GM18520 (cell line): Measurements from ENCODE around the gene UGT2B17.

ENCODE experiments used
- ATAC-seq: cut with Tn5 transposase; IDR thresholded peaks from one replicate; pipeline ENCODE4 v1.9.1; 2021; ENCODE audit not compliant: unreplicated experiment

The UGT2B17 gene

DNA sequence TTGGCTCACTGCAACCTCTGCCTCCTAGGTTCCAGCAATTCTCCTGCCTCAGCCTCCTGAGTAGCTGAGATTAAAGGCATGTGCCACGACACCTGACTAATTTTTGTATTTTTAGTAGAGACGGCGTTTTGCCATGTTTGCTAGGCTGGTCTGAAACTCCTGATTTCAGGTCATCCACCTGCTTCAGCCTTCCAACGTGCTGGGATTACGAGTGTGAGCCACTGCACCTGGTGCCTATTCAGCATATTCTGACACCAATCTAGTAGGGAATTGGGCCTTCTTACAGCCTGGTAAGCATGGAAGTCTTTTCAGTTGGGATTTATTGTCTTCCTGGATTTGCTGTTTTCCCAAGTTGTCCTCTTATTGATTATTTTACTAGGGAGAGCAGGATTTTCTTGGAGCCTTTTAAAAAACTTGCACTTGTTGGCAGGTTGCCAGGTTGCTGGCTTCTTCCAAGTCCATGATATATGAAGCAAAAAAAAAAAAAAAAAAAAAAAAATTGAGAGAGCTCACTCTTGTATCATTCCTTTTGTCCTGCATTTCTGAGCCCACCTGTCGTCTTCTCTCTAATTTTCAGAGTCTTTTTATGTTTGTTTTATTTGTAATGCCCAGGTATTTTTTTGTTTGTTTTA lies 85.2 kb downstream of the UGT2B17 start:
- no peak for ATAC-seq

DNA sequence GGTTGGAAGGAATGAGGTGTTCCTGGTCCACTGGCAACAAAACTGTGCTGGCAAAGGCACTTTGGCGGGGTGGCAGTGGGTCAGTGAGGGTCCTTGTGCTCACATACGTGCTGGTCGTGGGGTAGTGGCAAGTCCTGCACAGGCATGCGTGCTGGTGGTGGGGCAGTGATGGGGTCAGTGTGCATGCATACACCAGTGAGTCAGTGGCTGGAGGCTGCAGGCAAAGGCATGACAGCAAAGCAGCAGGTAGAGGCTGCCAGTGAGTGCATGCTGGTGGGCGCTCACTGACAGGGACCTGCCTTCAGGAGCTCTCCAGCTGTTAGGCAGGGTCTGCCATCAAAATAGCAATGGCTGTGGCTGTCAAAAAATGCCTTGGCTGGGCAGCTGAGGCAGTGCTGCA lies 86.8 kb downstream of the UGT2B17 start:
- ATAC-seq, result no peak
